Endodermal cell (in vitro differentiated cells): ENCODE results near the gene ANKFN1. TPM values are rescaled to one million over a fixed set of nuclear protein-coding genes. Genes with fewer than 3 reads are reported as not detected.

Source experiments
- DNase-seq: peaks from one replicate; pipeline ENCODE4 v3.0.0-alpha.2; 2017
- H3K27ac ChIP-seq: 2 replicates; pipeline ENCODE4 v1.5.1; 2013; ENCODE audit warnings: mild to moderate bottlenecking, low read depth, low read length, moderate library complexity
- H3K27me3 ChIP-seq: 2 replicates; pipeline ENCODE4 v1.6.1; 2013; ENCODE audit warnings: mild to moderate bottlenecking, low read length, moderate library complexity; ENCODE audit not compliant: insufficient read depth, control insufficient read depth, poor library complexity, severe bottlenecking
- H3K36me3 ChIP-seq: 2 replicates; pipeline ENCODE4 v1.7.0; 2013; ENCODE audit warnings: mild to moderate bottlenecking, low read length, moderate library complexity; ENCODE audit not compliant: control insufficient read depth, insufficient read depth
- H3K4me1 ChIP-seq: one replicate; pipeline ENCODE4 v1.7.0; 2013; ENCODE audit warnings: low read length; ENCODE audit not compliant: control insufficient read depth, insufficient read depth
- H3K4me3 ChIP-seq: 2 replicates; pipeline ENCODE4 v1.5.1; 2013; ENCODE audit warnings: mild to moderate bottlenecking, low read length, moderate library complexity
- H3K9ac ChIP-seq: 2 replicates; pipeline ENCODE4 v1.6.1; 2013; ENCODE audit warnings: mild to moderate bottlenecking, low read length, moderate library complexity; ENCODE audit not compliant: poor library complexity, severe bottlenecking; ENCODE audit errors: extremely low read depth
- H3K9me3 ChIP-seq: 2 replicates; pipeline ENCODE4 v1.6.1; 2013; ENCODE audit warnings: mild to moderate bottlenecking, low read length, moderate library complexity; ENCODE audit not compliant: control insufficient read depth
- H3K27ac Mint-ChIP-seq: 2 replicates; pipeline ENCODE4 v1.8.0; 2020; ENCODE audit warnings: mixed read lengths
- H3K27me3 Mint-ChIP-seq: 2 replicates; pipeline ENCODE4 v1.8.0; 2021; ENCODE audit warnings: mild to moderate bottlenecking, mixed read lengths; ENCODE audit not compliant: insufficient read depth
- H3K36me3 Mint-ChIP-seq: 2 replicates; pipeline ENCODE4 v1.8.0; 2020; ENCODE audit warnings: low read depth, mixed read lengths
- H3K4me1 Mint-ChIP-seq: 2 replicates; pipeline ENCODE4 v1.8.0; 2020; ENCODE audit warnings: mixed read lengths
- H3K4me3 Mint-ChIP-seq: 2 replicates; pipeline ENCODE4 v1.8.0; 2020; ENCODE audit warnings: mild to moderate bottlenecking, moderate library complexity, mixed read lengths
- H3K9me3 Mint-ChIP-seq: 2 replicates; pipeline ENCODE4 v1.8.0; 2020; ENCODE audit warnings: mild to moderate bottlenecking, mixed read lengths
- WGBS, 2 experiments: methylation state at CpG; one replicate each; pipeline versions ENCODE4 v1.1.5 to v1.1.7; 2013; ENCODE audit warnings: missing lambda C conversion rate in 2 of 2, mixed read lengths in 1 of 2; ENCODE audit not compliant: insufficient coverage in 1 of 2, insufficient read length in 1 of 2; 5-methylcytosine and 5-hydroxymethylcytosine counted together
- total RNA-seq, 2 donors: library from RNA; stranded (reverse); fragmentation: NEBNext Ultra II Directional in 1 of 2; extraction: Animal tissue kit (Norgen Biotek cat#: 25700) in 1 of 2; gene quantifications; 2 replicates in 1 of 2; 3 replicates in 1 of 2; pipeline ENCODE4 v1.2.1, GENCODE V29; 2021
- TF ChIP-seq, protein P1 (sequence below): fragments of 200-600 bp; sonication (generic); conservative IDR thresholded peaks from 2 replicates; pipeline ENCODE4 v1.5.0; 2021; ENCODE audit warnings: antibody characterized with exemption, mild to moderate bottlenecking

The ANKFN1 gene
- total RNA-seq, 2 donors from 2014 or later = not detected

DNA sequence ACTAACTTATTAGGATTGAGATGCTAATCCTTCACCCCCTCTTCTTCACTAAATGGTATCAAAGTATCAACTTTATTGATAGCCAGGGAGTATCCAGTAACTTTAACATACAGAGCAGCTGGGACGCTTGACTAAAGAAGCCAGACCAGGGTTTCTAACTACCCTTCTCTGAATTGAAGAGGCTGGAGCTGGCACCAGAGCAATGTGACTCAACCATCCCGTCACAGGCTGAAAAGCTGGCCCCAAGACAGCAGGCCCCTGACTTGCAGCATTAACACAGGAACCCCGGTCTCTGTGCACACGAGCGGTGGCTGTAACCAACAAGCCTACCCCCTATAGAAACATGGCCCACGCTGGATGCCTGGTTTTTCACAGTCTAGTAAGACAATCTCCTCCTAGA lies 59.8 kb downstream of the ANKFN1 start:
- no peak overlapping the region for H3K27ac ChIP-seq
- H3K9me3 Mint-ChIP-seq = peaks cover 15% of the 10 kb centered on the region
- peaks cover 4% of the 10 kb centered on the region for H3K4me1 Mint-ChIP-seq
- H3K27me3 Mint-ChIP-seq = peaks cover 38% of the 10 kb centered on the region
- no peak overlapping the region for H3K4me3 Mint-ChIP-seq
- H3K27ac Mint-ChIP-seq = no peak overlapping the region
- TF ChIP-seq, protein P1, sequence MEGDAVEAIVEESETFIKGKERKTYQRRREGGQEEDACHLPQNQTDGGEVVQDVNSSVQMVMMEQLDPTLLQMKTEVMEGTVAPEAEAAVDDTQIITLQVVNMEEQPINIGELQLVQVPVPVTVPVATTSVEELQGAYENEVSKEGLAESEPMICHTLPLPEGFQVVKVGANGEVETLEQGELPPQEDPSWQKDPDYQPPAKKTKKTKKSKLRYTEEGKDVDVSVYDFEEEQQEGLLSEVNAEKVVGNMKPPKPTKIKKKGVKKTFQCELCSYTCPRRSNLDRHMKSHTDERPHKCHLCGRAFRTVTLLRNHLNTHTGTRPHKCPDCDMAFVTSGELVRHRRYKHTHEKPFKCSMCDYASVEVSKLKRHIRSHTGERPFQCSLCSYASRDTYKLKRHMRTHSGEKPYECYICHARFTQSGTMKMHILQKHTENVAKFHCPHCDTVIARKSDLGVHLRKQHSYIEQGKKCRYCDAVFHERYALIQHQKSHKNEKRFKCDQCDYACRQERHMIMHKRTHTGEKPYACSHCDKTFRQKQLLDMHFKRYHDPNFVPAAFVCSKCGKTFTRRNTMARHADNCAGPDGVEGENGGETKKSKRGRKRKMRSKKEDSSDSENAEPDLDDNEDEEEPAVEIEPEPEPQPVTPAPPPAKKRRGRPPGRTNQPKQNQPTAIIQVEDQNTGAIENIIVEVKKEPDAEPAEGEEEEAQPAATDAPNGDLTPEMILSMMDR = no peak
- H3K4me3 ChIP-seq = no peak overlapping the region
- peaks cover 32% of the 10 kb centered on the region for H3K27me3 ChIP-seq
- H3K4me1 ChIP-seq = peaks cover 3% of the 10 kb centered on the region
- 91 to 92% methylated on average over 2 to 5 of the region's 6 CpGs for WGBS, 2 experiments
- H3K9me3 ChIP-seq = peaks cover 19% of the 10 kb centered on the region
- no peak overlapping the region for H3K9ac ChIP-seq
- H3K36me3 Mint-ChIP-seq = no peaks in the 10 kb centered on the region
- H3K36me3 ChIP-seq = no peaks in the 10 kb centered on the region
- DNase-seq = no peak

DNA sequence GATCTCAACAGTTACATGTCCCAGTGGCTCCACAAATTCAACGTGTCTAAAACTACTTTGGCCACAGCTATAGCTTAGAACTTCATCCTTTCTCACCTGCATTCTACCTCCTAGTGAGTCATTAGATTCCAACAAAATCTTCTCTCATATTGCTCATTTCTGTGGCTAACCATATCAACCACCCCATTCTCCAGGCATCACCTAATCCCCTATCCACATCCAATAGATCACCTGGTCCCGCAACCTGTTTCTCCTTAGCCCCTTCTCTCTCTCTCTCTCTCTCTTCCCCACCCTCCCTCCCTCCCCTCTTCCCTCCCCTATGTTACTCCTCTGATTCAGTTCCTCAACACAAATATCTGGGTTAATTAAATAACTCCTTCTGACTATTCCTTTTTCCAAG lies 64.6 kb downstream of the ANKFN1 start:
- 66 to 71% methylated on average over 2 of the region's 2 CpGs for WGBS, 2 experiments
- H3K4me3 Mint-ChIP-seq = no peak overlapping the region
- H3K27me3 ChIP-seq = peaks cover 23% of the 10 kb centered on the region

DNA sequence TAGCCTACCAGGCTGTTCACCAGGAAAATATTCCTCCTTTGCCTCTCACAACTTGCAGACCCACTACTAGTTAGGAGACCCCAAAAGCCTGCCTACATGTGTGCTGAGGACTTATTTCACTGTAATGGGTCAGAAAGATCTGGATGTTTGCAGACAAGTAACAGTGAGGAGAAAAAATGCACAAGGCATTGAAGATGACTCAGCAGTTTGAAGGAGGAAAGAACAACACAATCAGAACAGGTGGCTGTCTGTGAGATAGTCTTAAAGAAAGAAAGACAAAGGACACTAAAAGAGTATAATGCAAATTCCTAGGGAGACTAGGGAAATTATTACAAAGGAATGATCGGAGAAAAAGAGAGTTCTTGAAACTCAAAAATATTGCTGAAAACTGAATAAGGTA lies 69.0 kb downstream of the ANKFN1 start:
- no peaks in the 10 kb centered on the region for H3K9me3 Mint-ChIP-seq
- TF ChIP-seq, protein P1 = no peak
- 89 to 92% methylated on average over 1 of the region's 1 CpG for WGBS, 2 experiments

More for the DNA sequence above, 64.6 kb downstream of the ANKFN1 start:
- Histone ChIP-seq H3K9me3 (no peaks in the 10 kb centered on the region), H3K4me3 (no peak overlapping the region), H3K9ac (no peak overlapping the region), H3K4me1 (peaks cover 6% of the 10 kb centered on the region), H3K27ac (no peak overlapping the region), H3K36me3 (no peaks in the 10 kb centered on the region)
- Mint-ChIP-seq H3K36me3 (no peaks in the 10 kb centered on the region), H3K27me3 (peaks cover 23% of the 10 kb centered on the region), H3K4me1 (peaks cover 6% of the 10 kb centered on the region), H3K9me3 (no peaks in the 10 kb centered on the region), H3K27ac (no peak overlapping the region)
- TF ChIP-seq, protein P1 = no peak
- DNase-seq = no peak

More for the DNA sequence above, 69.0 kb downstream of the ANKFN1 start:
- H3K4me3 Mint-ChIP-seq = no peak overlapping the region
- H3K4me3 ChIP-seq = no peak overlapping the region
- no peaks in the 10 kb centered on the region for H3K36me3 ChIP-seq
- no peak for DNase-seq
- H3K9ac ChIP-seq = no peak overlapping the region
- H3K27me3 ChIP-seq = no peaks in the 10 kb centered on the region
- peaks cover 6% of the 10 kb centered on the region for H3K4me1 ChIP-seq
- no peak overlapping the region for H3K27ac ChIP-seq
- peaks cover 6% of the 10 kb centered on the region for H3K4me1 Mint-ChIP-seq
- no peaks in the 10 kb centered on the region for H3K36me3 Mint-ChIP-seq
- no peak overlapping the region for H3K27ac Mint-ChIP-seq
- no peaks in the 10 kb centered on the region for H3K27me3 Mint-ChIP-seq
- H3K9me3 ChIP-seq = no peaks in the 10 kb centered on the region
